ENCODE results near the gene SLC38A3.

SLC38A3 gene

GRCh38 chr3:50201573-50202315 lies 3.3 kb upstream of the SLC38A3 start:
- no peak overlapping the region for H2BK120ac ChIP-seq (ENCODE audit: low read depth, low read length)
- 80% methylated on average over 10 of the region's 10 CpGs for WGBS
- H3K36me3 ChIP-seq (ENCODE audit: control insufficient read depth in 1 of 2, insufficient read depth in 2 of 2, low read depth in 1 of 2, low read length in 2 of 2) = no peaks in the 10 kb centered on the region
- no peak overlapping the region for H3K14ac ChIP-seq (ENCODE audit: low read length in 2 of 2)
- no peak overlapping the region for H3K4me3 ChIP-seq (ENCODE audit: insufficient read depth in 1 of 2, low read depth in 1 of 2, low read length in 2 of 2)
- H3K23ac ChIP-seq (ENCODE audit: low read length in 2 of 2) = no peak overlapping the region
- H2BK15ac ChIP-seq (ENCODE audit: low read depth, poor library complexity, severe bottlenecking) = no peak overlapping the region
- H2BK5ac ChIP-seq (ENCODE audit: low read depth, low read length, poor library complexity, severe bottlenecking) = no peak overlapping the region
- H3K79me1 ChIP-seq (replicated peaks; ENCODE audit: low read length, poor library complexity, severe bottlenecking) = no peaks in the 10 kb centered on the region
- no peak overlapping the region for H3K18ac ChIP-seq (ENCODE audit: low read depth in 1 of 2, low read length in 2 of 2)
- H4K8ac ChIP-seq (ENCODE audit: low read length) = no peak overlapping the region
- H3K9ac ChIP-seq (ENCODE audit: low read length) = no peak overlapping the region
- no peak overlapping the region for H3K4ac ChIP-seq (ENCODE audit: low read depth in 1 of 2, low read length in 2 of 2)
- H3K4me2 ChIP-seq (ENCODE audit: low read length, poor library complexity, severe bottlenecking) = no peak overlapping the region
- H3K27ac ChIP-seq (ENCODE audit: low read length, poor library complexity, severe bottlenecking) = no peak overlapping the region
- peaks cover 22% of the 10 kb centered on the region for H3K4me1 ChIP-seq (ENCODE audit: control insufficient read depth, insufficient read depth, low read depth, low read length)
- peaks cover 56 to 74% of the 10 kb centered on the region in 2 experiments for H3K27me3 ChIP-seq (ENCODE audit: control insufficient read depth in 1 of 2, insufficient read depth in 1 of 2, low read length in 2 of 2)
- no peak overlapping the region for H4K91ac ChIP-seq (ENCODE audit: low read length)
- H2AK5ac ChIP-seq (ENCODE audit: low read length, severe bottlenecking) = no peak overlapping the region
- H2BK12ac ChIP-seq (ENCODE audit: low read length in 2 of 2) = no peak overlapping the region
- no peak overlapping the region for H2AFZ ChIP-seq (ENCODE audit: low read depth, low read length)
- no peaks in the 10 kb centered on the region for H3K9me3 ChIP-seq (ENCODE audit: control insufficient read depth, low read length)
- DNase-seq = no peak

DNA sequence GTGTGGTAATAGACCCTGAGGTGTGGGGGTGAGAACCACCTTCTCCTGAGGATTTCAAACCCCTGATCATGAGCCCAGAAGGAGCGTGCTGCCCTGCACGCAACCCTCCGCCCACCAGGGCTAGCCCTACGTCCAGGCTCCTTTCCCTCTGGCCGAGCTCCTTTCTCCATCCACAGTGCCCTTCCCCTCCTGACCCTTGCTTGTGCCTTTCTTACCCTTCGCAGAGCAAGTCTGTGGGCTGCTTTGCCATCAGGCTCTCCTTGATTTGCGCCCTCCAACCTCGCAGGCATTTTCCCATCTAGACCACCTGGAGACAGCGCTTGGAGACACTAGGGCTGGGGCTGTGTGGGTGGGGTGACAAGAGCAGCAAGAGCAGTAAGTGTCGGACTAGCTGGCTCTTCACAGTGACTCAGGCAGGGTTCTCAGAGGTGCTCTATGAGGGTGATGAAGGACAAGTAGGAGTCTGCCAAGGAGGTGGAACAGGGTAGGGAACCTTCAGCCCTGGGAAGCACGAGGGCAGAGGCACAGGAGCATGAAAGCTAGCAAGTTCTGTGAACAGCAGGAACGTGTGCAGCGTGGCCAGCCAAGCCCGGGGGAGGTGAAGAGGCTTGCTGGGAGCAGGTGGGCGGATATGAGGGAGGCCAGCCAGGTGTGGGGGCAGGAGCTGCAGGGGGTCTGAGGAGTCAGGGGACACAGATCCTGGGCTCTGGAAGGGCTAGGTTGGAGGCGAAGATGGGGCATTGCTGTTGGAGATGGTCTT lies 2.5 kb upstream of the SLC38A3 start:
- Histone ChIP-seq H4K8ac (ENCODE audit: low read length) (no peak overlapping the region), H3K4ac (ENCODE audit: low read depth in 1 of 2, low read length in 2 of 2) (no peak overlapping the region), H4K91ac (ENCODE audit: low read length) (no peak overlapping the region), H3K9me3 (ENCODE audit: control insufficient read depth, low read length) (no peaks in the 10 kb centered on the region), H3K4me1 (ENCODE audit: control insufficient read depth, insufficient read depth, low read depth, low read length) (peaks cover 22% of the 10 kb centered on the region), H3K4me3 (ENCODE audit: insufficient read depth in 1 of 2, low read depth in 1 of 2, low read length in 2 of 2) (no peak overlapping the region), H3K27ac (ENCODE audit: low read length, poor library complexity, severe bottlenecking) (no peak overlapping the region), H2BK15ac (ENCODE audit: low read depth, poor library complexity, severe bottlenecking) (no peak overlapping the region), H3K4me2 (ENCODE audit: low read length, poor library complexity, severe bottlenecking) (no peak overlapping the region), H3K27me3 (ENCODE audit: control insufficient read depth in 1 of 2, insufficient read depth in 1 of 2, low read length in 2 of 2) (peaks cover 64 to 70% of the 10 kb centered on the region in 2 experiments), H3K23ac (ENCODE audit: low read length in 2 of 2) (peak overlapping the region in 1 of 2 experiments; percentile 15), H2AK5ac (ENCODE audit: low read length, severe bottlenecking) (no peak overlapping the region), H3K18ac (ENCODE audit: low read depth in 1 of 2, low read length in 2 of 2) (no peak overlapping the region), H3K79me1 (replicated peaks; ENCODE audit: low read length, poor library complexity, severe bottlenecking) (no peaks in the 10 kb centered on the region), H2AFZ (ENCODE audit: low read depth, low read length) (no peak overlapping the region), H3K9ac (ENCODE audit: low read length) (no peak overlapping the region), H3K14ac (ENCODE audit: low read length in 2 of 2) (no peak overlapping the region), H2BK12ac (ENCODE audit: low read length in 2 of 2) (no peak overlapping the region), H2BK5ac (ENCODE audit: low read depth, low read length, poor library complexity, severe bottlenecking) (no peak overlapping the region), H3K36me3 (ENCODE audit: control insufficient read depth in 1 of 2, insufficient read depth in 2 of 2, low read depth in 1 of 2, low read length in 2 of 2) (no peaks in the 10 kb centered on the region), H2BK120ac (ENCODE audit: low read depth, low read length) (no peak overlapping the region)
- no peak for DNase-seq
- 84% methylated on average over 16 of the region's 16 CpGs for WGBS

GRCh38 chr3:50203113-50203808 lies 1.8 kb upstream of the SLC38A3 start:
- Histone ChIP-seq H2BK5ac (ENCODE audit: low read depth, low read length, poor library complexity, severe bottlenecking) (no peak overlapping the region), H3K79me1 (replicated peaks; ENCODE audit: low read length, poor library complexity, severe bottlenecking) (no peaks in the 10 kb centered on the region), H3K14ac (ENCODE audit: low read length in 2 of 2) (no peak overlapping the region), H3K23ac (ENCODE audit: low read length in 2 of 2) (no peak overlapping the region), H2BK12ac (ENCODE audit: low read length in 2 of 2) (no peak overlapping the region), H3K4ac (ENCODE audit: low read depth in 1 of 2, low read length in 2 of 2) (no peak overlapping the region), H3K27ac (ENCODE audit: low read length, poor library complexity, severe bottlenecking) (no peak overlapping the region), H4K8ac (ENCODE audit: low read length) (no peak overlapping the region), H3K9ac (ENCODE audit: low read length) (no peak overlapping the region), H3K4me2 (ENCODE audit: low read length, poor library complexity, severe bottlenecking) (no peak overlapping the region), H2BK120ac (ENCODE audit: low read depth, low read length) (no peak overlapping the region), H3K36me3 (ENCODE audit: control insufficient read depth in 1 of 2, insufficient read depth in 2 of 2, low read depth in 1 of 2, low read length in 2 of 2) (no peaks in the 10 kb centered on the region), H3K27me3 (ENCODE audit: control insufficient read depth in 1 of 2, insufficient read depth in 1 of 2, low read length in 2 of 2) (peaks cover 67 to 74% of the 10 kb centered on the region in 2 experiments), H2AFZ (ENCODE audit: low read depth, low read length) (no peak overlapping the region), H2BK15ac (ENCODE audit: low read depth, poor library complexity, severe bottlenecking) (no peak overlapping the region), H3K9me3 (ENCODE audit: control insufficient read depth, low read length) (no peaks in the 10 kb centered on the region), H3K4me3 (ENCODE audit: insufficient read depth in 1 of 2, low read depth in 1 of 2, low read length in 2 of 2) (no peak overlapping the region), H4K91ac (ENCODE audit: low read length) (no peak overlapping the region), H3K18ac (ENCODE audit: low read depth in 1 of 2, low read length in 2 of 2) (no peak overlapping the region), H2AK5ac (ENCODE audit: low read length, severe bottlenecking) (no peak overlapping the region), H3K4me1 (ENCODE audit: control insufficient read depth, insufficient read depth, low read depth, low read length) (peaks cover 22% of the 10 kb centered on the region)
- WGBS = 82% methylated on average over 9 of the region's 9 CpGs
- no peak for DNase-seq

All from mesenchymal stem cell (in vitro differentiated cells and primary cell).